ENCODE data around the gene DYDC1.

DNA sequence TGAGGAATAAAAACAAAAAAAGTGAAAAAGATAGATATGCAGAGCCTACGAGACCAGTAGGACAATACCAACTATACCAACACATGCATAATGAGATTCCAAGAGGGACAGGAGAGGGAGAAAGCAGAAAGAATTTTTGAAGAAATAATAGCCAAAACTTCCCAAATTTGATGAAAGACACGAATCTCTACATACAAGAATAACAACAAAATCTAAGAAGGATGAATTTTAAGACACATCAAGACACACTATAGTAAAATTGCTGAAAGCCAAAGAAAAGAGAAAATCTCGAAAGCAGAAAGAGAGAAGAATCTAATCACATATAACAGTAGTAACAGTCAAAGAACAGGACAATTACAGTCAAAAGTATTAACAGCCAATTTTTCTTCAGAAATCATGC, 59.6 kb downstream of the DYDC1 start:
- no peak for TF ChIP-seq CTCF (IDR thresholded peaks at IDR 0.05)
- no peak for TF ChIP-seq POLR2A (IDR thresholded peaks at IDR 0.05; ENCODE audit: low read depth)
